Fibroblast of villous mesenchyme (primary cell): ENCODE data around the gene CILP. TPM values are rescaled to one million over a fixed set of nuclear protein-coding genes. Genes with fewer than 3 reads are reported as not detected.

Experiments used
- DNase-seq: peaks from one replicate; pipeline ENCODE4 v3.0.0-alpha.2; 2010; ENCODE audit warnings: low read depth
- H3K4me3 ChIP-seq: 2 replicates; pipeline ENCODE4 v1.5.1; 2011; ENCODE audit warnings: low read depth, mild to moderate bottlenecking, low read length
- CTCF ChIP-seq: IDR thresholded peaks from 2 replicates; pipeline ENCODE4 v1.5.1; 2012; ENCODE audit warnings: low read depth, mild to moderate bottlenecking, low read length; ENCODE audit not compliant: insufficient read depth
- small RNA-seq: library from RNA; depleted of rRNA; stranded (forward); fragments of <200 nt; gene quantifications from one replicate; pipeline ENCODE3, GENCODE V24; 2012
- total RNA-seq: library from RNA; depleted of rRNA; stranded (reverse); fragments of >200 nt; gene quantifications from 2 replicates; pipeline ENCODE4 v1.2.3, GENCODE V29; 2012

Gene CILP
- total RNA-seq, 1 donor = under 0.01 TPM

- DNase-seq = no peak
- no peak overlapping the region for H3K4me3 ChIP-seq
- TF ChIP-seq CTCF = no peak
These were observed 54.6 kb downstream of the CILP start for GRCh38 chr15:65156692-65157091.

- DNase-seq = no peak
- H3K4me3 ChIP-seq = no peak overlapping the region
- TF ChIP-seq CTCF = no peak
These were observed 56.6 kb downstream of the CILP start for GRCh38 chr15:65154720-65155119.

GRCh38 chr15:65147902-65148301 is 63.4 kb downstream of the CILP start:
- no peak for DNase-seq
- H3K4me3 ChIP-seq = no peak overlapping the region
- no peak for TF ChIP-seq CTCF

GRCh38 chr15:65146438-65146837 is 64.8 kb downstream of the CILP start:
- no peak for DNase-seq
- TF ChIP-seq CTCF = no peak
- H3K4me3 ChIP-seq = no peak overlapping the region

Small RNA genes within 50 kb of the gene (small RNA-seq; reads per million reads assigned to genes)
- gene AC068213.1 = not detected
- not detected for gene RNU6-686P

Other genes with a start within 250 kb of the CILP start
- 110 and 130 TPM in 2 replicates for gene SPG21, start 221.6 kb downstream of the CILP start, total RNA-seq
- gene MTFMT, start 181.8 kb downstream of the CILP start, total RNA-seq = 18.0 and 30.7 TPM in 2 replicates
- gene SLC51B, start 166.1 kb downstream of the CILP start, total RNA-seq = not detected in 2 replicates
- under 0.01 and 2.9 TPM in 2 replicates for gene RASL12, start 143.5 kb downstream of the CILP start, total RNA-seq
- gene KBTBD13, start 134.7 kb downstream of the CILP start, total RNA-seq = not detected in 2 replicates
- gene UBAP1L, start 96.3 kb downstream of the CILP start, total RNA-seq = 1.7 and 2.3 TPM in 2 replicates
- gene PDCD7, start 77.7 kb downstream of the CILP start, total RNA-seq = 14.8 and 20.7 TPM in 2 replicates
- 35.1 and 44.5 TPM in 2 replicates for gene CLPX, start 26.1 kb downstream of the CILP start, total RNA-seq
- gene PARP16, start 75.4 kb upstream of the CILP start, total RNA-seq = 3.0 and 4.5 TPM in 2 replicates
- not detected in 2 replicates for gene RNU5A-1, start 84.6 kb upstream of the CILP start, total RNA-seq
- gene RNU5B-1, start 93.2 kb upstream of the CILP start, total RNA-seq = not detected in 2 replicates
- gene IGDCC3, start 166.5 kb upstream of the CILP start, total RNA-seq = under 0.01 TPM in 2 replicates
- 2.9 and 3.0 TPM in 2 replicates for gene IGDCC4, start 211.5 kb upstream of the CILP start, total RNA-seq